ENCODE results near the gene MYH11.
A peak's percentile ranks its signal among the peaks of the same experiment; 100 is the strongest.
"Not testable (repeated sequence)": the region's sequence is repeated elsewhere in the genome, so short reads cannot be mapped to it uniquely, and the experiment has no call there.

MYH11 gene

DNA sequence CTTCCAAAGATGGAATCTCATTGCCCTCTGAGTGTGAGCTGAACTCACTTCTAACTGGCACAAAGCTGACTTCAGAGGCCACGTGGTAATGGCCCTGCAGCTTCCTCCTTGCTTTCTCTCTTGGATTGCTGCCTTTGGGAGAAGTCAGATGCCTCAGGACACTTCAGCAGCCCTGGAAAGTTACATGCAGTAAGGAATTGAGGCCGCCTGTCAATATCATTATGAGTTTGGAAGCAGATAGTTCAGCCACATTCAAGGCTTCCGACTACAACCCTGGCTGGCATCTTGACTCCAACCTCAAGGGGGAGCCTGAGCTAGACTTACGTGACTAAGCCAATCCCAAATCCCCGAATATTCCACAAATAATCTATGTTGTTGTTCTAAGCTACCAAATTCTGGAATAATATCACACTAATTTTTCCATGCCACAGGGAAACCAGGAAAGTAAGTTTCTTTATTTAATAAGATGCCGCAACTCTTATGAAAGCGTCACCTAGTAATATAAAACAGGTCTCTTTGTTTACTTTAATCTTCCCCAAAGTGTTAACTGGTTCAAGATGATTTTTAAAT, 18.0 kb upstream of the MYH11 start:
- DNase-seq, result peak; percentile 27

- no peak for DNase-seq
Observed at GRCh38 chr16:15873737-15874136, 16.9 kb upstream of the MYH11 start.

DNA sequence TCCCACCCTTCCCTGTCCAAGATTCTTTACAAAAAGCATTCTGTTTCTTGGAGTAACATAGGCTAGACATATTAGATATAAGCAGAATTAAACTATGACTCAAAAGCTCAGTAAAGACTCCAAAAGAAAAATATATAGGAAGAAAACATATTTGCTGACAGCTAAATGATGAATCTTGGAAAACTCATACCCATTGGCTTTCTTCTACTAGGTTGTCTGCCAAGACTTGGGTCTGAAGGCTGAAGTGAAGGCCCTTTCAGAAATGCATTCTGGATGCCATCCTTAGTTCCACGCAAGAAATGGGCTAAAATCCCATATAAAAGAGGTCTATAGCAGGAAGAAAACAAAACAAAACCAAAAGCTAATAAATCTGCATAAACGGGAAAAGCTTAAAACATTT, 16.5 kb upstream of the MYH11 start:
- no peak for DNase-seq

- DNase-seq, result no peak
Observed at GRCh38 chr16:15870011-15870410, 13.2 kb upstream of the MYH11 start.

- DNase-seq, result no peak
Observed at GRCh38 chr16:15866451-15866850, 9.6 kb upstream of the MYH11 start.

DNA sequence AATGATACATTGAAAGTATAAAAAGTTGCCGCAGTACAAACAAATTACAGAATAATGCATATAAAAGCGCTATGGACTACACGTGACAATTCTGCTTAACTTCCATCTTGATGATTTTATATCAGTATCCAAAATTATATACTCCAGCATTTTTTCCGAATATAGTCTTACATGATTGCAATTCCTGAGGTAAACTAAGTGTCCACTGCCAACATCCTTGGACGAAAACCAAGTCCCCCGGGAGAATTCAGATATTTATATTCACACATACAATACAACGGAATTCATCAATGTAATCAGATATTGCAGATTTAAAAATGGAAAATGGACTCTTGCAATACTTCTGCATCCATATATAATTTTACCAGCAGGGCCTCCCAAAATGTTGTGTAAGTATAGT, 8.9 kb upstream of the MYH11 start:
- no peak for DNase-seq

- DNase-seq, result no peak
Observed at GRCh38 chr16:15864939-15865338, 8.1 kb upstream of the MYH11 start.

DNA sequence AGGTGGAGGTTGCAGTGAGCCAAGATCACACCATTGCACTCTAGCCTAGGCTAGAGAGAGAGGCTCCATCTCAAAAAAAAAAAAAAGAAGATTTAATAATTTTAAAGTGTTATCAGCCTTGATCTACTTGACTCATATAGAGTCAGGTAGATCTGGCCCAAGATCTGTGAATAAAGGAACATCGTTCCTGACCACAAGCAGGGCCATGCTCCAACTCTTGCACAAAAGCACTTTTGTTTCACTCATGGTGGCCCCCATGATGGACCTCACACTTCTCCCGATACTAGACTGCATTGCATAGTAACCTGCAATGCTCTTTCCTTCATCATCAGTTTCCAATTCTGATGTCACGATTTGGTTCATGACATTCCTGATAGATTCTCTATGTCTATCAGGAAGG, 5.2 kb upstream of the MYH11 start:
- DNase-seq, result no peak

GRCh38 chr16:15858921-15859668, 2.3 kb upstream of the MYH11 start:
- DNase-seq, result no peak

DNA sequence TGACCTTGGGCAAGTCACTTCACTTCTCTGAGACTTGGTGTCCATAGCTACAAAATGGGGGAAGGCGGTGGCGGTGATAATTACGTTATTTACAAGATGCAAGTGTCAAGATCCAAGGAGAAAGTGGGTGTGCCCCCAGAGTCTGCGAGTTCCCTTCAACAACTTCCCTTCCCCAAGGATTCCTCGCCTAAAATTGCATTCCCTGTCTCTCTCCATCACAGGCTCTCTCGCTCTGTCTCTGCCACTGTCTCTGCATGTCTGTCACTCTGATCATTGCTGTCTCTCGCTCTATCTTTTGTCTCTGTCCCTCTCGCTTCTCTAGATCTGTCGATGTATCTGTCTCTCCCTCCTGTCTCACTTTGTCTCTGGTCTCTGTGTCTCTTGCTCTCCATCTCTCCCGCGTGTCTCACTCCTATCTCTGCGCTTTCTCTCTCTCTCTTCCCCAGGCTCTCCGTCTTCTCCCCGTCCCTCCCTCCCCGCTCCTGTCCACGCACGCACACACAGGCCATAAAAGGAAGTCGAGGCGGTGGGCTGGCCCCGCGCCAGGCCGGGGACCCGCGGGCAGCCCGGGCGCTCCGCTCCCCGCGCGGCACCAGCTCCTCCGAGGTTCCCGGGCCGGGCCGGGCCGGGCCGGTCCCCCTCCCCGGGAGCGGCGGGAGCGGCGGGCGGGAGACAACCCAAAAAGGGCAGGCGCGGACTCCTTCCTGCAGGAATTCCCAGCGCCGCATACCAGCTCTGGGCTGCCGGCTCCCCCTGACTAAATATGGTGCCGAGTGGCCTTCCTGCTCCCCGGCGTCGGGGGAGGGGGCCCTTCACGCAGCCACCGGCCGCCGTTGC, 1.1 kb upstream of the MYH11 start:
- no peak for DNase-seq

DNA sequence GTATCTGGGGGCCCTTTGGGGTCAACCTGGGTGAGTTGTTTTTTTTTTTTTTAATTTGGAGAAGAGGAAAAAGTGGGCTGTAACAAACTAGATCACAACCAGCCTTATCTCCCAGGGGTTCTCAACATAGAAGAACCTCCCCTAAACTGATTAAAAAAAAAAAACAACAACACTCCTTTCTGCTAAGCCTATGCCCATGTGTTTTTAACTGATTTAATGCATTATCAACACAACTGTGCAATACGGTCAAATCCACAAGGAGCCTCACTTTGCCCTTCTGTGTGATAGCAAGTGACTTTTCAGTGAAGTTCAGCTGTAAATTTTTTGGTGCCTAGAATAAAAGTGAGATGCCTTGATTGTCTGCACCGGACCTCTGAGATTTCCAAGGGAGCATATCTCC, 646 bp downstream of the MYH11 start:
- DNase-seq, result no peak

- no peak for DNase-seq
Observed at GRCh38 chr16:15855704-15856003, 1.2 kb downstream of the MYH11 start.

- DNase-seq, result no peak
Observed at GRCh38 chr16:15854906-15855703, 1.7 kb downstream of the MYH11 start.

- no peak for DNase-seq
Observed at GRCh38 chr16:15854061-15854460, 2.8 kb downstream of the MYH11 start.

DNA sequence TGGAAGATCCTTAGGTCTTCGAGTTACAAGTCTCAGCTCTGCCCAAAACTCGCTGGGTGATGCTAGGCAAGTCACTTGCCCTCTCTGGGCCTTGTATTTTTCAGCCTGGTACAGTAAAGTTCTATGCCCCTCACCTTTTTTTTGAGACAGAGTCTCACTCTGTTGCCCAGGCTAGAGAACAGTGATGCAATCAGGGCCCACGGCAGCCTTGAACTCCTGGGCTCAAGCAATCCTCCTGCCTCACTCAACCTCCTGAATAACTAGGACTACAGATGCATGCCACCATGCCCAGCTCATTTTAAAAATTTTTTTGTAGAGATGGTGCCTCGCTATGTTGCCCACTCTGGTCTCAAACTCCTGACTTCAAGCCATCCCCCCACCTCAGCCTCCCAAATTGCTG, 3.8 kb downstream of the MYH11 start:
- no peak for DNase-seq

- not testable (repeated sequence) for DNase-seq
Observed at GRCh38 chr16:15850555-15850954, 6.3 kb downstream of the MYH11 start.

GRCh38 chr16:15849209-15849981, 7.4 kb downstream of the MYH11 start:
- DNase-seq, result no peak

DNA sequence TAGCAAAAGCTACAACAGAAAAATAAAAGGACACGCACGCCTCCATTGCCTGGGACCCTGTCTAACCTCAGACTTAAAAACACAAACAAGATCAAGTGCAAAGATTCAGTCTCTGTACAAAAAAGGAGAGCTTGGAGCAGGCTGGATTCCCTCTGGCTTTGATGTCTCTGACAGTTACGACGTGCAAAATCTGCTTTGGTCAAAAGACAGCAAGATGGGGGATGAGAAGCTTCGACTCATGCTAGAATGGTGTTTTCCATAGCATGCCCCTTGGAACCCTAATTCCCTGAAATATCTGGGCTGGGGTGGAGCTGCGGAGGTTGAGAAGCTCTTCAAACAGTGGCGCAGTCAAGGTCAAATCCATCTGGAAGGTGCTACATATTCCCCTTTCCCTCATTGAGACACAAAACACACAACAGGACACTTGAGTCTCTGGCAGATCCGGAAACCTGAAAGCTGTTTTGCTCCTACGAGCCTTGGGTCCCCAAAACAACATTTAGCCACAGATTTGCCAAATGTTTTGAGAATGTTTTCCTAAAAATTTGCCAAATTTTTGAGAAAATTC, 9.1 kb downstream of the MYH11 start:
- DNase-seq, result no peak

DNA sequence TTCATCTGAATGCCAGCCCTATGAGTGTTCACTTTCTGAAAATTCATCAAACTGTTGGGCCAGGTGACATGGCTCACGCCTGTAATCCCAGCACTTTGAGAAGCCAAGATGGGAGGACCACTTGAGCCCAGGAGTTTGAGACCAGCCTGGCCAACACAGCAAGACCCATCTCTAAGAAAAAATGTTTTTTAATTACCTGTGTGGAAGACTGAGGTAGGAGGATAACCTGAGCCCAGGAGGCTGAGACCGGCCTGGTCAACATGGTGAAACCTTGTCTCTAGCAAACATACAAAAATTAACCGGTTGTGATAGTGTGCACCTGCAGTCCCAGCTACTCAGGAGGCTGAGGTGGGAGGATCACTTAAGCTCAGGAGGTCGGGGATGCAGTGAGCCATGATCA, 10.3 kb downstream of the MYH11 start:
- DNase-seq, result no peak

DNA sequence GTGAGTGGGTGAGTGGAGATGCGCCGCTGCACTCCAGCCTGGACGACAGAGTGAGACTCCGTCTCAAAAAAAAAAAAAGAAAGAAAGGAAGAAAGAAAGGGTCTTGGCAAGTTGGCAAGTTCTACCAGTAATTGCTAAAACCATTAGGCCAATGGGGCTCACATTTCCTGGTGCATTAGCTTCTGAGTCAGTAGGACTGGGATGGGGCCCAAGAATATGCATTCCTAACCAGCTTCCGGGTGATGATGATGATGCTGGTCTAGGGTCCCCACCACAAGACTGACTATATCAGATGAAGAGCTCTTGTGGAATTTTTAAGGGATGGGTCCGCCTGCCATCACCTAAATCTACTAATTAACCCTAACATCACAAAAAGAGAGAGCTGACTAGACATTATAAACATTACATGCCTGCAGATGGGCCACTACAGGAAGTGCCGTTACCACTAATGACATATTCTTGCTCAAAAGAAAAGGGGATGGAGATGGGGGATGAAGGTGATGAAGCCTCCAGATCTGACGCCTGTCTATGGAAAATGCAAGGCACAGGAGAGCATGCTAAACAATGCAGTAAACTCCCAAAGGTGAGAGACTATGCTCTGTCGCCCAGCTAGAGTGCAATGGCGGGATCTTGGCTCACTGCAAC, 13.1 kb downstream of the MYH11 start:
- DNase-seq, result no peak

DNA sequence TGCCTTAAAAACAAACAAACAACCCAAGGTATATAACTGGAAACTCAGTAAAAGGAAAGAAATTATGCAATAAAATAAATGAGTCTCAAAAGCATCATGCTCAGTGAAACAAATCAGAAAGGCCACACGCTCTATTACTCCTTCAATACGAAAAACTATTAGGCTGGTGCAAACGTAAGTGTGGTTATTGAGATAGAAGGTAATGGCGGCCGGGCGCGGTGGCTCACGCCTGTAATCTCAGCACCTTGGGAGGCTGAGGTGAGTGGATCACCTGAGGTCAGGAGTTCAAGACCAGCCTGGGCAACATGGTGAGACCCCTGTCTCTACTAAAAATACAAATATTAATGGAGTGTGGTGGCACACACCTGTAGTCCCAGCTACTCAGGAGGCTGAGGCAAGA, 17.6 kb downstream of the MYH11 start:
- DNase-seq, result not testable (repeated sequence)

GRCh38 chr16:15837761-15838160, 19.1 kb downstream of the MYH11 start:
- no peak for DNase-seq

All from NCI-H2171 (cell line).